HG03045 (cell line): ENCODE data around the gene PIAS2.
"Not testable (repeated sequence)": the region's sequence is repeated elsewhere in the genome, so short reads cannot be mapped to it uniquely, and the experiment has no call there.

Experiments used
- ATAC-seq: cut with Tn5 transposase; IDR thresholded peaks from one replicate; pipeline ENCODE4 v1.9.1; 2021; ENCODE audit warnings: mild to moderate bottlenecking, moderate library complexity; ENCODE audit not compliant: unreplicated experiment

The PIAS2 gene

GRCh38 chr18:46917108-46917802, at the start of gene PIAS2, which contains the start of gene KATNAL2:
PIAS2 (minus strand) TSS chr18:46917507; CDS start chr18:46917345, 162 bp downstream.
KATNAL2 (plus strand) TSS chr18:46917602; CDS start chr18:46946873, 29,271 bp downstream.
- peak; percentile 91 for ATAC-seq

- not testable (repeated sequence) for ATAC-seq
Observed at GRCh38 chr18:46966266-46966665, 49.0 kb upstream of the PIAS2 start.

DNA sequence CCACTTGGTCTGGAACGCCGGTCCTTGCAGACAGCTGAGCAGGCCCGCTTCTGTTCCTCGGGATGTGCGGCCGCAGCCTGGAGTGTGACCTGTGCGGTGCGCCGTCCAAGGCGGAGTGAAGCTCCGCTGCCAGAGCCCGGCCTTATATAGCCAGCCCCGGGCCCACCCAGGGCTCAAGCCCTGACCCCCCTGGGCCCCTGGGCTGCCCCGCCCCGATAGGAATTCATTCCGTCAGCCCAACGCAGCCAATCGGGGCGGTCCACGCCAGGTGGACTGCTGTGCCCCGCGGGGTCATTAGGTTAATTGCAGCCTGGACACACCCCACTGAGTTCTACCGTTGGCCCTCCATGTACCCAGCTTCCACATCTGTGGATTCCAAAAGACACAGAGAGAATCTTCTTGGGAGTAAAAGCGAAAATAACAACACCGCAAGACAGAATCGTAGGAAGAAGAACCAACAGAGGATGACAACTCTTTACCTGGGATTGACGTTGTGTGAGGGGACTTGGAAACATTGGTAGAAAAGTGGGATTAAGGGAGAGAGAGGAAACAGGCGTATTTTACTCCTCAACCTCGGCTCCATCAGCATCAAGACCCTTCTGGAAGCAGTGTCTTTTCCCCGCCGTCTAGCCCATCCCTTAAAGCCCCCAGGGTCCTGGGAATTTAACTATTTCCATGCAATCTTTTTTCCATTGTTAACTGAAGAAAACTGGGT, 47.4 kb upstream of the PIAS2 start:
- ATAC-seq: not testable (repeated sequence)

GRCh38 chr18:46963656-46964578, 46.6 kb upstream of the PIAS2 start:
- ATAC-seq: not testable (repeated sequence)

DNA sequence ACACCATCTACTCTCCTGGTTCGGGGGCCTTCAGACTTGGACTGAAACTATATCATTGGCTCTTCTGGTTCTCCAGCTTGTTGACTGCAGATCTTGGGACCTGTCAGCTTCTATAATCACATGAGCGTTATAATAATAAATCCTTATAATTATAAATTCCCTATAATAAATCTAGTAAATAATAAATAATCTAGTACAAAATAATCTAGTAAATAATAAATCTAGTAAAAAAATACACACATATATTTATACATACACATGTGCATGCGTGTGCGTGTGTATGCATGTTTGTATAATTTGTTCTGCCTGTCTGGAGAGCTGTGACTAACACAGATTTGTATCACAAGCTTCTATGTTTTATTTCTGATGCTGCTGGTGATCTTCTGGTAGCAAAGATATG, 40.9 kb upstream of the PIAS2 start:
- no peak for ATAC-seq

DNA sequence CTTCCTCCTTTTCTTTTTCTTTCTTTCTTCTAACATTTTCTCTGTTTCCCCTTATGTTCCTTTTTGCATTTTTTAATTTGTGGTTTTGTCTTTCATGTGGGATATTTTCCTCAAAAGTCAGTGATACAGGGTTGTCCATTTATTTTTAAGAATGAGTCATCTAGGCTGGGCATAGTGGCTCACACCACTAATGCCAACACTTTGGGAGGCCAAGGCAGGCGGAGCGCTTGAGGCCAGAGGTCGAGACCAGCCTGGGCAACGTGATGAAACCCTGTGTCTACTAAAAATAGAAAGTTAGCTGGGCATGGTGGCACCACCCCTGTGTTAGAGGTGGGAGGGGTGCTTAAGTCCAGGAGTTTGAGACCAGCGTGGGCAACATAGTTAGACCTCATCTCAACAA, 35.9 kb upstream of the PIAS2 start:
- ATAC-seq: no peak

GRCh38 chr18:46950064-46950656, 32.9 kb upstream of the PIAS2 start:
- no peak for ATAC-seq

- ATAC-seq: peak; percentile 98
Observed at GRCh38 chr18:46946656-46947282, 29.5 kb upstream of the PIAS2 start.

DNA sequence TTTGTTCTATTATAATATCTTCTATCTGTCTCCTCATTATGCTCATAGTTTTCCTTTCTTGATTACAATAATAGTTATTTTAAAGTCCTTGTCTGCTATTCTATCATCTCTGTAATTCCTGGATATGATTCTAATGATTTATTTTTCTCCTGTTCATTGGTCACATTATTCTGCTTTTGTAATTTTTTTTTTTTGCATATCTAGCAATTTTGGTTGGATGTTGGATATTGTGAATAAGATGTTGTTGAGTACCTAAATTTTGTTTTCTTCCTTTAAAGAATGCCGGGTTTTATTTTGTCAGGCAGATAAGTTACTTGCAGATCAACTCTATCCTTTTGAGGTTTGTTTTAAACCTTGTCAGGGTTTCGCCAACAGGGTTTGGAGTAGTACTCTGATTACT, 25.3 kb upstream of the PIAS2 start:
- no peak for ATAC-seq

DNA sequence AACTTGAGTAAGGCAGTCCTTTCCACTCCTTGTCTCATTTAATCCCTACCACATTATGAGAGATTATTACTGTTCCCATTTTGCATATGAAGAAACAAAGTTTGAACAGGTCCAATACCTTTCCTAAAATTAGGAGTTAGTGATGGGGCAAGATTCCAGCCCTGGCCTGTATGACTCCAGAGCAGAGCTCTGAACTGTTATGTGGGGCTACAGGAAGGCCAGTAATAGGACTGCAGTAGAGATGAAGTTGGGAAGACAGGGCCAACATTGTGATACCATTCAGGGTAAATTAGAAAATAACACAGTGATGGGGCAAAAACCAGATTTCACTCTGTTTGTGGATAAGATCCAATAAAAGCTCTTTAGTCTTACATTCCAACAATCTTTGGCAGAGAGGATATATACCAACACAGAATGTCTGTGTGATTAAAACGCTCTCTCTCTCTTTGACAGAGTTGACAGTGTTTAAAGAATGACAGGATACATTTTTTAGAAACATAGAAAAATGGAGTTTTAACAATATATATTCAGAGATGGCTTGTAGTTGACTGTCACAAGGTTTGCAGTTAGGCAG, 22.8 kb upstream of the PIAS2 start:
- ATAC-seq: no peak

GRCh38 chr18:46939337-46939963, 22.1 kb upstream of the PIAS2 start:
- ATAC-seq: no peak

- ATAC-seq: no peak
Observed at GRCh38 chr18:46920653-46921052, 3.3 kb upstream of the PIAS2 start.

DNA sequence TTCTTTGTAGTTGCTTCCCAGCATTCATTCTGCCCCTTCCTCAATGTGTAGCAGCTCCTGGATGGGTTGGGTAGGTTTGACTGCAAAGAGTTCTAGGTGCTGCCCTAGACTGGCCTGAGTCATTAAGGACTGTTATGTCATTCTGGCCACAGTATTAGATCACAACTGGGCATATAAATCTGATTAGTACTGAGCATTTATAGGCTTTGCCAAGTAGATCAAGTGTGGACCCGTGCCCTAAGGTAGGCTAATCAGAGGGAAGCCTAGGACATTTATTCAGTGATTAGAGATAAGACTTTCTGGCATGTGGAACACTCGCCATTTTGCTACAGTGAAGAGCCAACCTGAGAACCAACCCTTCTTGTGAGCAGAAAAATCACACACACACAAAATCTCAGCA, 2.8 kb upstream of the PIAS2 start:
- no peak for ATAC-seq

DNA sequence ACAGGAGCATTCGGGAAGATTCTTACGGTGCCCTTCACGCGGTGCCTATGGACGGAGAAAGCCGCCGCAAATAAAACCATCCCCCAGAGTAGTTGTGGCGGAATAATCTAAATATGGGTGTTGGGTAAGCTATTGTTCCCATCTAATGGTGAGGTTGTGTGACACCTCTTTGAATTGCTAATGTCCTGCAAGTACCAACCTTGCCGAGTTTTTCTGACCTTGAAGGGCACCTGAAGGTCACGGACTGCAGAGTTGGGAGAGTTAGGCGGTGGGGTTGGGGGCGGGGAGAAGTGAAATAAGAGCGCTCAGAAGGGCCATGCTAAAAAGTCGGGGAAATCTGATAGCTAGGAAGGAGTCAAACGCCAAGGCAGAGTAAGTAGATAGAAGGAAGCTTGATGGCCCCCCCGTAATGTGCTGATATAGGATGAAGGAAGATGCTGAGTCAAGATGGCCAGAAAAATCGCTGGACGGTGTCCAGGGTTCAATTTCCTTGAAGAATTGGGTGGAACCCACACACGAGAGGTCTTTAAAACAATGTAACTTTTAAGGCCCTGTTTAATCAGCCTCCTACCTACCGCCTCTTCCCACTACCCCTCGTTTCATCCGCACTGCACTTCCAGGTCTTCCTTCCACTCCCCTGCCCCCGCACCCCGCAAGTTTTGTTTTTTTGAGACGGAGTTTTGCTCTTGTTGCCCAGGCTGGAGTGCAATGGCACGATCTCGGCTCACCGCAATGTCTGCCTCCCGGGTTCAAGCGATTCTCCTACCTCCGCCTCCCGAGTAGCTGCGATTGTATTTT, 695 bp upstream of the PIAS2 start:
- peak; percentile 13 for ATAC-seq

GRCh38 chr18:46916551-46917107, 678 bp downstream of the PIAS2 start:
- ATAC-seq: peak; percentile 29

GRCh38 chr18:46915800-46916550, 1.3 kb downstream of the PIAS2 start:
- ATAC-seq: no peak

DNA sequence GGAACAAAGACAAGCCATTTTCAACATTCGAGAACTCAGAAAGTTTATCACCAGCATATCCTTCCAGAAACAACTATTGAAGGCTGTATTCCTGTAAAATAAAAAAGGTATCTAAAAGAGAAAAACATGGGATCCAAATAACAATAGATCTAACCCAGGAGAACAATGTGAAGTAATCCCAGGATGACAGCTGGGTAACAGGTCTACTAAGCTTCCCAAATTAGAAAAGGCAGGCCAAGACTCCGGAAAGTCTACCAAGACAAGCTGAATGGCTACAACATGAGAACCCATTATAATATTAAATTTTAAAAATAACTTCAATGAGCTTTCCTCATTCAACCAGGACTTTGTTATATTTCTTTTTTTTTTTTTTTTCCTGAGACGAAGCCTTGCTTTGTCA, 6.5 kb downstream of the PIAS2 start:
- ATAC-seq: no peak

- no peak for ATAC-seq
Observed at GRCh38 chr18:46909497-46909896, 7.8 kb downstream of the PIAS2 start.
